Measurements from ENCODE around the gene OPA1.
A peak's percentile ranks its signal among the peaks of the same experiment; 100 is the strongest.

OPA1 gene

DNA sequence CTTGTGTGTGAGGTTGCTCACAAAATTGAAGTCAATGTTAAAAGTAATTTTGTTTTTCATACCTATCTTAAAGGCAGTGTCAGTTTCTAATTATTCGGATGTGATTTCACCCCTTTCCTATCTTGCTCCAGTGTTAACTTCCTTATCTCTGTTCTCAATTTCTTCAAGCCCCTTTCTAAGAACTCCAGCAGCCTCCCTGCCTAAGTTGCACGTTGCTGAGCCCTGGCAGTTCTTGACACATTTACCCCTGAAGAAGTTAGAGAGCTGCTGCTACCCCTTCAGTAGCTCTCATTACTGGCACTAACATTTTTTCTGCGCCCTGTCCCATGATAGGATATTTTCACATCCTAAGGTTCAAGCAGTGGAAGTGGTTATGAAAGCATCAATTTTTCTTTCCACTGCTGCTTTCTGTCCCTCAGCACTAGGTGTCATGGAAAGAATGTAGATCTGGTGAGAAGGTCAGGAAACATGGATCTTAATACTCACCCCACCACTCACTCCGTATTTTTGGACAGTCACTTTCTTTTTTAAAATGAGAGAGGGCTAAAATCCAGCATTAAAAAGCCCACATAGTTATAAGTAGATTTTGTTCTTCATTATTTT, 62.9 kb downstream of the OPA1 start:
- no peak for FAIRE-seq

DNA sequence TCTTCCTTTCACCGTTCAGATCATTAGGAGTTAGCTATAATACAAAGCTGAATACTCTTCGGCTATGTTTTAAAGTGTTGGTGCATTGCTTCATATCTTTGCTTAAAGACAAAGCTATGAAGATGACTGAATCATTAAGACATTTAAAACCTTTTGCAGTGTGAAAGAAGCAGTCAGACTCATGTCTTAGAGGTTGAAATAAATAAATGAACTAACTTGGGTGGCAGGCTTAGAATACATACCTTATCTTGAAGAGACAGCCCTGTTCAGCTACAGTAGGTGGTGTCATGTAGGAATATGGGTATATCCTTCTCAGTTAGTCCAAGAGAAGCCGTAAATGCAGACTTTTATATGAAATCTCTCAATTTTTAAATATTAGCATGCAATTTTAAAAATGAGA, 63.4 kb downstream of the OPA1 start:
- no peak for FAIRE-seq

DNA sequence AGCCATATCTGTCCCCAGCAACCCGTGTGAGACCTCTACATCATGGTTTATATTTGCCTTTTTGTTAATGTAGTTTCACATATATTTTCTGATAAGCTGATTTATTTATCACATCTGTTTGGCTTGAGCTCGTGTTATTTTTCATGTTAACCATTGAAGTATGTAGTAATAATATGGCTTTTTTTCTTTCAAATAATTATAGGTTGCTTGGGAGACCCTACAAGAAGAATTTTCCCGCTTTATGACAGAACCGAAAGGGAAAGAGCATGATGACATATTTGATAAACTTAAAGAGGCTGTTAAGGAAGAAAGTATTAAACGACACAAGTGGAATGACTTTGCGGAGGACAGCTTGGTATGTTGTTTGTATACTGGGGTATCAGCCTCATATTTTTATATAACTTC, 63.9 kb downstream of the OPA1 start:
- FAIRE-seq, result no peak

DNA sequence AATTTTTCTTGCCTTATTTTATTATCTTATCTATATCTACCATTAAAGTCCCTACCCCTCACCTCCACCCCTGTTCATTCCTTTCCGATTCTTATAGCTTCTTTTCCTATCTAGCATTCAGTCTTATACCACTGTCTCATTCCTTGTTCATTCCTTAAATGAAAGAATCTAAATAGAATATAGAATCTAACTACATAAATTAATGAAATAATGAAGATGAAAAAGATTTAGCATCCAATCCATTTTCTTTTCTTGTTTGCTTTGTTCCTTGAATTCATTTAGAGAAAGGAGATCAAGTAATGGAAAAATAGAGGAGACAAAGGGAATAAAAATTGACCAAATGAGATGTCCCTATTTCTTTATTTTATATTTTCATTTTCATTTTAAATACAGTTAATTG, 67.2 kb downstream of the OPA1 start:
- no peak for FAIRE-seq

DNA sequence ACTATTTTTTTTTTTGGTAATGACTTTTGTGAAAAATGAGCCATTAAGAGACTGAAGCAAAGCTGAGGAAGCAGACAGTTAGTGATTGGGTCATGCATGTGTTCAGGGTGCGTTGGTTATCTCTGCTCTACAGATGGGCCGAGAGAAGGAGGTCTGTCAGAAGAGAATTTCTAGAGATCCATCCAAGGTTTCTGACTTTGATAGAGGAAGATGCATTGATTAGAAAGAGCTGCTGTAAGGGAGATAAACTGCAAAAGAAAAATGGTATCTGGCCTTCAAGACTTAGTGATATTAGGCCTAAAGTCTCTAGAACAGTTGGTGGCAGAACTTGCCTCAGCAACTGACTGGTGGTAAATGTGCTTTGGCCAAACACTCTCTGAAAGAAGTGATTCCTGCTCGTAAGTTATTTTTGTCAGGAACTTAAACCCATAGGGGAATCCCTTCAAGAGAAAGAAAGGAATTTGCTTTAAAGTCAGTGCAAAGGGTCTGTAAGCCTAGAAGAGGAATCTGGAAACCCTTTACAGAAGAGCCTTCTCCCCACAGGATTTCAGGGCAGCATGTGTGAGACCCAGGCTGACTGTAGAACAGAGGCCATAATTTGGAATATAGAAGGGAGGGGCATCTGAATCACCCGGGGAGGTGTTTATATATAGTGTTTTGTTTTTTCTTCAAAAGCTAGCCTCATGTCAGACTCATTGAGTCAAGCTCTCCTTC, 67.8 kb downstream of the OPA1 start:
- no peak for FAIRE-seq

DNA sequence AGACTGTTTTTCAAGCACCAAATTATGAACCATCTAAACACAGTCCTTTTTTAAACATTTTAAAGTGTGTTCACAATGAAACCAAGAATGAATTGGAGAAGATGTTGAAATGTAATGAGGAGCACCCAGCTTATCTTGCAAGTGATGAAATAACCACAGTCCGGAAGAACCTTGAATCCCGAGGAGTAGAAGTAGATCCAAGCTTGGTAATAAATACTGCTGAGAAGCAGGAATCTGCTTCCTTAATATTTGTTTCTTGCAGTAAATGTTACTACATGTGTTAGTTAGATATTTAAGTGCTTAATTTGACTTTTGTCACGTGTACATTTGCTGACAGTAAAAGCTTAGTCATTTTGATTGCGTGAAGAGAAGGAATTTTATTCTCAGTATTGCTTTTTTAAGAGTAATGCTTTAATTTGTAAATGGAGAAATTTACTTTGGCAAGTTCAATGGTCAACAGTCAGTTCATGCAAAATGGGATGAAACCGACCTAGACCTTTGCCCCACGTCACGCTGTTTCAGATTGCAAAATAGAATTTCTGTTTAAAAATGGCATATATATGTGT, 69.8 kb downstream of the OPA1 start:
- FAIRE-seq, result no peak

DNA sequence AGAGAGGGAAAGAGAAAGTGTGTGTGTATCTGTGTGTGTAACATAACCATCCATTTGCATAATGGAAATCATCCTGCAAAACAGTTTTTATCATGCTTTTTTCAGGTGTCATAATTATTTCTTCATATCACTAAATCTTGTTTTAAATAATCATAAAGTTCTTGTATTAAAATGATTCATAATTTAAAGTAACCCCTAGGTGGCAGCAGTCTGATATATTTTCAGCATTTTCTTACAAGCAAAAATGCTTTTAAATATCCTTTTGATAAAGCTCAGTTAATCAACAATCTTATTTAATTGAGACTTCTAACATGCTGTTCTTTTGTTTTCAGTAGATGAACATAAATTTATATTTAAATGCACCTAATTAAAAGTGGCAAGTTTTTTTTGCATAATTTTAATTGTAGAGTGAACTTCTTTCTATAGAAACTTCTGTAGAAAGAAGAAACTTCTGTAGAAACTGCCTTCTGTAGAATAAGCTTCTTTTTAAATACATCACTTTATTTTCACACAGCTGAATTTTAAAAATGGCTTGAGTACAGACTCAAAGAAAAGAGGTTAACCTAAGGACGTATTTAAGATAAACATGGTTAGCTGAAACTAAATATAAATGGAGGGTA, 72.5 kb downstream of the OPA1 start:
- peak; percentile 96 for FAIRE-seq

DNA sequence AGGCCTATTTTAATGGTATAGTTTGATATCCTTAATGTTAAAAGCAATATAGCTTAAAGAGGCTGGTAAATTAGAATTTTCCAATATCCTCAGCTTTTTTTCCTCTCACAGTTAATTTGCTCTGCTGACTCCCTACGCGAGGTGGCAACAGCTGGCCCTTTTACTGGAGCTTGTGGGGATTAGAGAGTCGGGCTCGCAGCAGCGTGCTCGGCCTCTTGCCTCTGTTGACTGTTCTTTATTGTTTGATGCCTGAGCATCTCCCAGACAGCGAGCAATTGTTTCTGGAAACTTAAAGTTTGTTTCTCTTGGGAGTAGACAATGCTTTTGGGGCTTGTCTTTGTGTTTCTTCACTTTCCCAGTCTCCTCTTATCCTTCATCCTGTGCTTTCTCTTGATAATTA, 80.8 kb downstream of the OPA1 start:
- FAIRE-seq, result no peak

DNA sequence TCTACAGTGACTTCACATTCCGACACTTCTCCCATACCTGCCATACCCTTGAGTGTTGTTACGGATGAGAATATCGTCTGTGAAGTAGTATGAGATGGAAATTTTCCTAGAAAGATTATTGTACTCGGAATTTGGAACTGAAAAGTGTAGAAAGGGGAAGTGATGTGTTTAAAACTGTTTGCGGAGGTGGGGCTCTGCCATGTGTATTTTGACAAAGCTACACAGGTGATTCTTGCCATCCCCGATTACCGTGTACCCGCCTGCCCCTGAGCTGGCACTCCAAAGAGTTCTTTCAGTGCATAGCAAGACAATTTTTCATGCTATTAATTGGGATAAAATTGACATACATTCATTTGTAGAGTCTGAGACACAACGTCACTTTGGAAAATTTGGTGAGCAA, 81.7 kb downstream of the OPA1 start:
- FAIRE-seq, result no peak

DNA sequence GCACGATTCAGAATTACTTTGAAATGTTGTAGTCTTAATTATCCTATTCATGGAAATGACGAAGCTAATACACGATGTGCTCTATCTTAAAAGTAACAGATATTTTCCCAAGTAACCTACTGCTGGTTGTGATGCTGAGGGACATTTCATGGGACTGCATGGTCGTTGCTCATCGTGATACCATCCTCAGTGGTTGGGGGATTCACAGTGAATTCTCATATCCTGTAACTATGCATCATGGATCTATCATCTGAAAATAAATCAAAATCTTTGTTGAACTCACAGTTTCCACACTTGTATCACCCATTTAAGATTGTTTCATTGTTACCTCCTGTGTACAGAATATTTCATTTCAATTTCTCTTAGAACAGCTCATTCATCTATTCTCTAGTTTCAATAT, 84.7 kb downstream of the OPA1 start:
- no peak for FAIRE-seq

DNA sequence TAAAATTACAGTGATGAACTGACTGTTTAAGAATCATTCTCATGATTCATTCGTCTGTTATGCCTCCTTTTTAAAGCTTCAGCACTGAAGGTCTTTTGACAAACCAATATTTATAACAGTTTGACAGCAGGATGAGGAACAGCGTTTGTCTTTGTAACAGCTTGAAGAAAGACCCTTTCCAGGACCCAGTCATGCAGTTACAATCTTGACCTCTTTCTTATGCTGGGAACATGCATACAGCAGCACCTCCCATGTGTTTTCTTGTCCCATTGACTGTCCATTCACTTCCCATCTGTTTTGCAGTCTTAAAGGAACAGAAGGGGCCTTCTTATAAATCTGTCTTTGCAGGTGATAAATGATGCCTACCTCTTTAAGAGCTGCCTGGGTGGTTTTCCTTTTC, 87.2 kb downstream of the OPA1 start:
- FAIRE-seq, result no peak

DNA sequence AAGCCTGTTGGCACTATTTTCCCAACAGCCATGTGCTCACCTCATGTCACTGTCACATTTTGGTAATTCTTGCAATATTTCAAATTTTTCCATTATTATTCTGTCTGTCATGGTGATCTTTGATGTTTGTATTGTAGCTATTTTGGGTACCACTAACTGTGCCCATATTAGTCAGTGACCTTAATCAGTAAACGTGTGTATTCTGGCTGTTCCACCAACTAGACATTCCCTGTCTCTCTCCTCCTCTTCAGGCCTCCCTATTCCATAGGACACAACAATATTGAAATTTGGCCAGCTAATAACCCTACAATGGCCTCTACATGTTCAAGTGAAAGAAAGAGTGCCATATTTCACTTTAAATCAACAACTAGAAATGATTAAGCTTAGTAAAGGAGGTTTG, 88.6 kb downstream of the OPA1 start:
- FAIRE-seq, result no peak

DNA sequence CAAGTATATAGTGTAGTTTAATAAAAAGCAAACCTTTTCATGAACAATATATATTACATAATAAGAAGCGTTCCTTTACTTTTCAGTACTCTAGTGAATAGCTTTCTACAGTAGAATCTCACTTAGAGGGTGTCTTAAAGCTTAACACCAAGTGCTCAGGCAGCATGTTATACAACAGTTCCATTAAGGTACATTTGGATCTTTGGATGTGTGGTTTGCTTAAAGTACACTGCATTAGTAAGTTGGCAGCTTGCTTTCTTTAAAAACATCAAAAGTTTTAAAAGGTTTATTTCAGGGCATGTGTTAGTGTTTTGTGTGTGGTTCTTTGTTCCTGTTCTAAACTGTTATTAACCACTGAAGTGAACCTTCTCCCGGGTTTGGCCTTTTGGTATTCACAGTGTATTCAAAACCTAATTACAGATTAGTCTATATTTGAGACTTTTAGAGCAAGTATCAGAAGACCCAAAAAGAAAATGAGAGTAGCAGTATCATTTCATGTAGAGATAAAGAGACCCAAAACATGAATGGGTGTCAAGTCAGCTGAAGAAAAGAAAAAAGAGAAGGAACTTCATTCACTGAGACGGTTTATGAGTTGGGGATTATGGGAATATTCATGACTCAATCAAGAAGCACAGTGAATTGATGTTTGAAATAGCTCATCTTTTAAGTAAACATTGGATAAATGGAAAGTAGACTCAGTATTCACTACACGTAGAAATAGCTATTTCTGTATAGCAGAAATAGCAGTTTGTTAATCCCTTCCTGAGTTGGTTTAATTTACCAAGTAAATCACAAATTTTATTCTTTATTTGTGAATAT, 93.9 kb downstream of the OPA1 start:
- no peak for FAIRE-seq

DNA sequence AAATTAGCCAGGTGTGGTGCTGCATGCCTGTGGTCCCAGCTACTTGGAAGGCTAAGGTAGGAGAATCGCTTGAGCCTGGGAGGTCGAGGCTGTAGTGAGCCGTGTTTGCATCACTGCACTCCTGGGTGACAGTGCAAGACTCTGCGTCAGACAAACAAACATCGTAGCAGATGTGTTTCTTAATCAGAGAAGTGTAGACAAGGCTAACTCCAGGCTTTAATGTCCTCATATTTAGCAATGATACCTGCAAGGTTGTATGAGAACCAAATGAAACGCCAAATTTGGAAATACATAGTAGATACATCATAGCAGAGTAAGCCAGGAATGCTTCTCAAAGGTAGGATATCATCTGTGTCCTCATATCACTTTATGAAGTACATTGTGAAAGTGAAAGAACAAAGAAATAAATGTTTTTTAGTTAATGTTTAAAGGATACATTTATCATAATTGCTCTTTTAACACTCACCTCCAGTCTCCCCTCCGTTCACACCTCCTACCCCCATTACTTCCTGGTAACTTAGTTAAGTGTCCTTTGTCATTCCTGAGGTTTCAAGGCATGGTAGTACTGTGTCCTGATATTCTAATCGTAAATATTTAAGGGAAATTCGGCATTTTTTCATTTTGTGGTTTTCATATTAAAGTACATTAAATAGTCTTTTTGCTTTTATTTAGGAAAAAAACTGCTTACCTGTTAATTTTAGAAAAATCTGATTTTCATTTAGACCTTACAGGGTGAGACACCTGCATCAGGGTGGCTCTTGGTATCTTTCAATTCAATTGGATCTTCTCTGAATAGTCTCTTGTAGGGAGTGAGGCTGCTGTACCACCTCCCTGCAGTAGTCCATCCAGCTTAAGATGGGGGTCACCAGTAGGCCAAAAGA, 96.1 kb downstream of the OPA1 start:
- FAIRE-seq, result no peak

DNA sequence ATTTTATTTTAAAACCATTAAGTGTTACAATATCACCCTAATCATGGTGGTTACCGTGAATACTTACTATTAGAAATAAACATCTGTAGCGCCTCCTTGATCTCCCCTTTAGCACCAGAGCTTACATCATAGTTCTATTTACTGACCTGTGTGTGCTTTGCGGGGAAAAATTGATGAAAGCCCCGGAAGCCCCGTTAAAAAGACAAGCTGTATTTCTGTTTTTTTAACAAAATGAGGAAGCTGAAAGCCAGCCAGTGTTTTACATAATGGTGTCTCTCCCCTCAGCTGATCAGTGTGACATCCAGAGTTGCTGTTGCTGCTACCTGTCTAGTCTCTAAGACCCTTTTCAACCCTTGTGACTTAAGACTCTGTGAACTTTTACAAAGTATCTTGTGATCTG, 100.8 kb downstream of the OPA1 start:
- FAIRE-seq, result no peak

DNA sequence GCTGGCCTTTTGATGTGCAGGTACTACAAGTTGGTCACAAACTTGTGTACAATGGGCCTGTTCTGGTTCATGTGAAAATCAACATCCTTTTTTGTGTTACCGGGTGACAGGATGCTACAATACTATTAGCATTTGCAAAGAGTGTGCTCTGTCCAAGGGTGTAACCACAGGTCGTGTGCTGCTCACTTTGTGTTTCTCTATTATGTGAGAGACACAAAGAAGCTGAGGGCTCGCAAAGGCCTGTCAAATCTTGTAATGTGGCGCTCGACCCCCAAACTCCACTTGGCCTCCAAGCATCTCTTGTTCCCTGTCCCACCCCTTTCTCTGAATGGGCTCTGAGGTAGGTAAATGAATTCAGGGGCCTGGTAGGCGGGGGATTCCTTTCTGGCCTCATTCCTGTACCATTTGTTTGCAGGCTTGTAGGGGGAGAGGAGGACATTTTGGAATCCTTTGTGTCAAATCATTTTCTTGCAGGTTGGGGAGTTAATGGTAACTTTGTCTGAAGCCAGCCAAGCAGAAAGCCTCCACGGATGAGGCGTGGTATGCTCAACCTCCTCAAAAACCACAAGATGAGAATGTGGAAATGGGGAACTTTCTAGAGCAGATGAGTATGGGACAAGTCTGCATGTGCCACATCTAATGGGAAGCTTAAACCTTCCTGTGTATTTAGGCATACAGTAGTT, 109.1 kb downstream of the OPA1 start:
- no peak for FAIRE-seq

DNA sequence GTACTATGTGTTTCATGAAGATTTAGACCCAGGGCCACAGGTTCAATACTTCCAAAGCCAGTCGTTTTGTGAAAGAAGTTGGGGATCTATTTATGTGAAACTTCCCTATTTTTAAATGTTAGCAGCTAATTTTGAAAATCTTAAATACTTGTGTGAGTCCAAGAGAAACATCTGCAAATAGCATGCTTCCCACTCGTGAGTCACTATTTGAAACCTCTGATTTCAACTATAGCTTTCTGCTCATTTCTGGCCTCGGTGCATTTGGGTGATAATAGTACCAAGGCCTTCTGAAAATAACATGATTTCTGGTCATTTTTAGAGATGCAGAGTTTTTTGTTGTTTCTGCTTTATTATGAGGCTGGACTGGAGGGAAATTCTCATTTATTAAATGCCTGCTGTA, 110.0 kb downstream of the OPA1 start:
- FAIRE-seq, result no peak

DNA sequence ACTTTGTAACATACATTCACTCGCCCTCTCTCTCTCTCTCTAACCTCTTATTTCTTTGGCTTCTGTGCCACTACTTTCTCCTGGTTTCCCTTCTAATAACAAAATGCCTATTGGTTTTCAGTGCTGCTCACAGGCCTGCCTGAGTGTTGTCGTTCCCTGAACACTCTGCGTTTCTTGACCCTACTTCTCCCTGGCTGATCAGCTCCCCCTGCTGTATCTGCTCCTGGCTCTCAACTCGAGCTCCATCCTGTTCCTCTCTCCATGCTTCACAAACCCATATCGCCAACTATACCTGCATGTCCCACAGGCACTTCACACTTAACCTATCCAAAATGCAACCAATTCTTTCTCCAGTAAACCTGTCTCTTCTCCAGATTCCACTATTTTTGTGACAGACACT, 111.4 kb downstream of the OPA1 start:
- FAIRE-seq, result no peak

DNA sequence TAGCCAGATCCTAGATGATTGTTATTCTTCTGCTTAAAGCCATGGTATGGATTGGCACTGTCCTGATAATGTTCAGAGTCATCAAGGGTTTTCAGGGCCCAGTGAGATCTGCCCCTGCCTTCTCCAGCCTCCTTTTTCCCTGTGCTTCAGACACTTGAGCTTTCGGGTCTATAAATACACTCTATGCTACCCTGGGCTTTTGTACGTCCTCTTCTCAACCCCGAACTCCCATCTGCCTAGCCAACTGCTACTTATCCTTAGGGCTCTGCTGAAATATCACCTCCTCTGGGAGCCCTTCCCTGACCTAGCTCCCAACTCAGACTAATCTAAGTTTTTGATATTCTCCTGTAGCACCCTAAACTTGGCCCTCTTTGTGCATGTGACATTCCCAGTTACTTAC, 115.3 kb downstream of the OPA1 start:
- FAIRE-seq, result no peak

DNA sequence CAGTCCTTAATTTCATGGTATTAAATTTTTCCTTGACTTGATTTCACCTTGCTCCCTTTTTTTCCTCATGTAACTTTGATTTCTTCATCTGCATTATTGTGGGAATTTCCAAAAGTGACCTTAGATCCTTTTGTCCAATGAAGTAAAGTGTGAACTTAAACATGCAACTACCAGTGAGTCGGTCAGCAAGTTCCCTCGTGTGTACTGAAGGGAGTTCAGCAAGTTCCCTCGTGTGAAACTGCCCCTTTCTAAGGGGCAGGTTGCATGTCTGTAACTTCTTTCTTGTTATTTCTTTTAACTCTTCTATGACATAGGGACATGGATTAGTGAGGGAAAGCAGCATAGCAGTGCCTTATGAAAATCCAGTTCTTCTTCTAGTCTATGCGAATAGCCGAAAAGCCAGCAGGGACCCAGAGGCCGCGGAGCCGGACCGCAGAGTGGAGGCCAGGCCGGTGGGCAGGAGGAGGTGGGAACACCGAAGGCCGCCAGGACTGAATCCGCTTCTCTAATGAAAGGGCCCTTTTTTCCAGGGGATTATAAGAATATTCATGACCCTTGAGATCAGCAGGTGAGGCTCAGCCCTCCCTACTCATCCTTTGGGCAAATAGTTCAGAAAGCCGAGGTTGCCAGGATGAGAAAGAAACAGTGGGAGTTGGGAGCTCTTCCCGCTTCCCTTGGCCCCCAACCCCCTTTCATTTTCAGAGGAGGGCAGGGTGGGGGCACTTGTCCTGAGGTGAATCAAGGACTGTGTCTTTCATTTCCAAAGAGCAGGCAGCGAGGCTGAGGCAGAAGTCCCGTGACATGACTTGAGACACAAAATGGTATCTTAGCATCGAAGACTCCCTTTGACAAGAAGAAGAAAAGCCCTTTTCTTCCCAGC, 117.5 kb downstream of the OPA1 start:
- no peak for FAIRE-seq

DNA sequence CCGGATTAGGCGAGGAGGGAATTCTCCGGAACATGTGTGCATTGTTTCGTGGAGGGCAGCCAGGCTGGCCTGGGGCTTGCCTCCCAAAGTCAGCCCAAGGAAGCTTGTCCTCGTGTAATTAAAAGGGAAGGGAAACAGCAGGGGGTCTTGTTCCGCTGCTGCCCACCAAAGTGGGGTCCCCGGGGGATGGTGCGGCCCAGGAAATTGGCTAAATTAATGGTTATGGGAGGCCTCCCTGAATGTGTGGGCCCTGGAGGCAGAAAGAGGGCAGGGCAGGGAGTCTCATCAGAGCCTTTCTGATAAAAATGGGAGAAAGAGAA, 118.1 kb downstream of the OPA1 start:
- FAIRE-seq, result no peak
